Measurements from ENCODE around the gene ETNK2. TPM values are rescaled to one million over a fixed set of nuclear protein-coding genes. Genes with fewer than 3 reads are reported as not detected.

The ETNK2 gene
- total and polyA plus RNA-seq, 2 of the 4 experiments (the other 2 are of a cell fraction): 18.9 to 26.0 TPM

Other genes starting within 250 kb of the ETNK2 start
- 0.54 and 0.56 TPM in 2 replicates for gene SOX13, start 78.9 kb downstream of the ETNK2 start, total RNA-seq (2012; rRNA removed)
- 3.5 TPM in 2 replicates for gene SOX13, start 78.9 kb downstream of the ETNK2 start, polyA plus RNA-seq (2012; rRNA removed)
- gene REN, start 14.3 kb upstream of the ETNK2 start, total RNA-seq (2012; rRNA removed): 0.28 and 0.54 TPM in 2 replicates
- 1.1 and 1.2 TPM in 2 replicates for gene REN, start 14.3 kb upstream of the ETNK2 start, polyA plus RNA-seq (2012; rRNA removed)
- 7.2 and 11.7 TPM in 2 replicates for gene KISS1, start 44.4 kb upstream of the ETNK2 start, total RNA-seq (2012; rRNA removed)
- gene KISS1, start 44.4 kb upstream of the ETNK2 start, polyA plus RNA-seq (2012; rRNA removed): 27.3 and 34.7 TPM in 2 replicates
- gene GOLT1A, start 61.9 kb upstream of the ETNK2 start, total RNA-seq (2012; rRNA removed): not detected in 2 replicates
- gene GOLT1A, start 61.9 kb upstream of the ETNK2 start, polyA plus RNA-seq (2012; rRNA removed): 0.32 TPM in 1 of 2 replicates, not detected in the other
- 5.0 and 8.2 TPM in 2 replicates for gene PLEKHA6, start 207.9 kb upstream of the ETNK2 start, total RNA-seq (2012; rRNA removed)
- gene PLEKHA6, start 207.9 kb upstream of the ETNK2 start, polyA plus RNA-seq (2012; rRNA removed): 19.9 and 20.6 TPM in 2 replicates